MG63 (cell line): ENCODE data around the gene HMBS. TPM values are rescaled to one million over a fixed set of nuclear protein-coding genes. Genes with fewer than 3 reads are reported as not detected.
A peak's percentile ranks its signal among the peaks of the same experiment; 100 is the strongest.
"Not testable (repeated sequence)": the region's sequence is repeated elsewhere in the genome, so short reads cannot be mapped to it uniquely, and the experiment has no call there.

Experiments
- DNase-seq: peaks from one replicate; pipeline ENCODE4 v3.0.0-alpha.2; 2020
- H3K27me3 ChIP-seq: fragments of 250-450 bp; sonication (Bioruptor Pico); 2 replicates; pipeline ENCODE4 v1.5.1; 2020; ENCODE audit warnings: mild to moderate bottlenecking, moderate library complexity
- H3K36me3 ChIP-seq: fragments of 250-450 bp; sonication (Bioruptor Pico); 2 replicates; pipeline ENCODE4 v1.5.1; 2020; ENCODE audit warnings: mild to moderate bottlenecking, moderate library complexity
- H3K4me3 ChIP-seq: fragments of 250-450 bp; sonication (Bioruptor Pico); 2 replicates; pipeline ENCODE4 v1.5.1; 2020; ENCODE audit warnings: mild to moderate bottlenecking, moderate library complexity
- H3K9me3 ChIP-seq: fragments of 250-450 bp; sonication (Bioruptor Pico); 2 replicates; pipeline ENCODE4 v1.5.1; 2020; ENCODE audit warnings: mild to moderate bottlenecking, moderate library complexity
- total RNA-seq: library from RNA; depleted of rRNA; stranded (reverse); fragments of >200 nt; shearing (Covaris generic); gene quantifications from 2 replicates; pipeline ENCODE4 v1.2.3, GENCODE V29; 2014; ENCODE audit warnings: low replicate concordance

Gene HMBS
- total RNA-seq, 1 experiment from 2014 or later, result 54.7 TPM

DNA sequence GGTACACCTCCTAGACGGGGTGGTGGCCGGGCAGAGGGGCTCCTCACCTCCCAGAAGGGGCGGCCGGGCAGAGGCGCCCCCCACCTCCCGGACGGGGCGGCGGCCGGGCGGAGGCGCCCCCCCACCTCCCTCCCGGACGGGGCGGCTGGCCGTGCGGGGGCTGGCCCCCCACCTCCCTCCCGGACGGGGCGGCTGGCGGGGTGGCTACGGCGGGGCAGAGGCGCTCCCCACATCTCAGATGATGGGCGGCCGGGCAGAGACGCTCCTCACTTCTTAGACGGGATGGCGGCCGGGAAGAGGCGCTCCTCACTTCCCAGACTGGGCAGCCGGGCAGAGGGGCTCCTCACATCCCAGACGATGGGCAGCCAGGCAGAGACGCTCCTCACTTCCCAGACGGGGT is 25.6 kb upstream of the HMBS start:
- H3K9me3 ChIP-seq, H3K4me3 ChIP-seq, DNase-seq, H3K27me3 ChIP-seq: not testable (repeated sequence)
- peaks cover 19% of the 10 kb centered on the region for H3K36me3 ChIP-seq

DNA sequence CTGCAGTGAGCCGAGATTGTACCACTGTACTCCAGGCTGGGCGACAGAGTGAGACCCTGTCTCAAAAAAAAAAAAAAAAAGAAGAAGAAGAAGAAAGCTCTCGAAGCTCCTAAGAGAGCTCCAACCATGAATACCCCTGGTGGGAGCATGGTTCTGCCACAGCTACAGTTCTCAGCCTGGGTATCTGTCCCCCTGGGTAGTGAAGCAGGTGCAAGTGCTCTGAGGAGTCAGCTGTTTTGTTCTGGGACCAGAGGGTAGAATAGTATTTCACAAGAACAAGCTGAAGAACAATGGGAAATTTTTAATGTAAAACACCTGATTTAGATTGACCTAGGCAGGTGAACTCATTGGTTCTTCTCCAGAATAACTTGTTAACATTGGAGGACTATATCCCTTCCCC is 23.4 kb upstream of the HMBS start:
- DNase-seq, result no peak
- H3K27me3 ChIP-seq, result no peaks in the 10 kb centered on the region
- H3K36me3 ChIP-seq, result no peaks in the 10 kb centered on the region
- no peaks in the 10 kb centered on the region for H3K9me3 ChIP-seq
- no peak overlapping the region for H3K4me3 ChIP-seq

GRCh38 chr11:119062779-119063178 is 21.9 kb upstream of the HMBS start:
- H3K36me3 ChIP-seq, result no peaks in the 10 kb centered on the region
- DNase-seq, result peak; percentile 38

GRCh38 chr11:119065369-119065768 is 19.3 kb upstream of the HMBS start:
- no peak overlapping the region for H3K4me3 ChIP-seq
- peaks cover 4% of the 10 kb centered on the region for H3K36me3 ChIP-seq
- no peak for DNase-seq
- H3K27me3 ChIP-seq, result no peaks in the 10 kb centered on the region
- H3K9me3 ChIP-seq, result no peaks in the 10 kb centered on the region

More at GRCh38 chr11:119062779-119063178, 21.9 kb upstream of the HMBS start:
- no peaks in the 10 kb centered on the region for H3K27me3 ChIP-seq
- H3K9me3 ChIP-seq, result no peaks in the 10 kb centered on the region
- no peak overlapping the region for H3K4me3 ChIP-seq

- peaks cover 13% of the 10 kb centered on the region for H3K36me3 ChIP-seq
- H3K9me3 ChIP-seq, result no peaks in the 10 kb centered on the region
- H3K4me3 ChIP-seq, result peak within 1 kb of the TSS; percentile 96
- no peaks in the 10 kb centered on the region for H3K27me3 ChIP-seq
- DNase-seq, result peak; percentile 98
These were observed 17.1 kb upstream of the HMBS start, which contains the start of gene VPS11 for GRCh38 chr11:119067371-119068222. TSS of gene VPS11 (plus strand) at chr11:119067818. CDS start at chr11:119067824, 6 bp downstream.

DNA sequence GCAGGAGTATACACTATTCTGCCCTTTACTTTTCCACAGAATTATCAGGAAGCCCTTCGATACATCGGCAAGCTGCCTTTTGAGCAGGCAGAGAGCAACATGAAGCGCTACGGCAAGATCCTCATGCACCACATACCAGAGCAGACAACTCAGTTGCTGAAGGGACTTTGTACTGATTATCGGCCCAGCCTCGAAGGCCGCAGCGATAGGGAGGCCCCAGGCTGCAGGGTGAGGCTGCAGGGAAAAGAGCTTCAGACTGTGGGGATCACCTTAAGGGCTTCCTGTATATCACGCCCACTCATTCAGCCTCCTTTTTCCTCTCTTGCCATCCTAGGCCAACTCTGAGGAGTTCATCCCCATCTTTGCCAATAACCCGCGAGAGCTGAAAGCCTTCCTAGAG is 6.8 kb upstream of the HMBS start:
- Histone ChIP-seq H3K9me3 (no peaks in the 10 kb centered on the region), H3K36me3 (peaks cover 47% of the 10 kb centered on the region), H3K27me3 (no peaks in the 10 kb centered on the region), H3K4me3 (no peak overlapping the region)
- DNase-seq, result no peak

DNA sequence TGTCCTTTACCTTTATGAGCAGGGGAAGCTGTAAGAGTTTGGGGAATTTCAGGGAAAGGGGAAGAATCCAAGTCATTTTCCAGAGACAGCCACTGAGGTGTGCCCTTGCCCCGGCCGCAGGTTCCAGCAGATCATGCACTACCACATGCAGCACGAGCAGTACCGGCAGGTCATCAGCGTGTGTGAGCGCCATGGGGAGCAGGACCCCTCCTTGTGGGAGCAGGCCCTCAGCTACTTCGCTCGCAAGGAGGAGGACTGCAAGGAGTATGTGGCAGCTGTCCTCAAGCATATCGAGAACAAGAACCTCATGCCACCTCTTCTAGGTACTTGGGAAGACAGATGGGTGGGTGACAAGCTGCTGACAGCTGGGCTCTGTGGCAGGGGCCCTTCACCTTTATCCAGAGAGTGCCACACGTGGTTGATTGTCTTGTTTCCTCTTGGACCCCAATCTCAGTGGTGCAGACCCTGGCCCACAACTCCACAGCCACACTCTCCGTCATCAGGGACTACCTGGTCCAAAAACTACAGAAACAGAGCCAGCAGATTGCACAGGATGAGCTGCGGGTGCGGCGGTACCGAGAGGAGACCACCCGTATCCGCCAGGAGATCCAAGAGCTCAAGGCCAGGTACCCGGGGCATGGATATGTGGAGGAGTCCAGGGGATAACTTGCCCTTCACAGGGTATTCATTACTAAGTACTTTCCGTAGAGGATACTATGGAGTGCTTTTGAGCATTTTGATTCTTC is 5.8 kb upstream of the HMBS start:
- no peak for DNase-seq
- Histone ChIP-seq H3K36me3 (peaks cover 37% of the 10 kb centered on the region), H3K4me3 (no peak overlapping the region), H3K27me3 (no peaks in the 10 kb centered on the region), H3K9me3 (no peaks in the 10 kb centered on the region)

GRCh38 chr11:119081682-119082260 is 2.9 kb upstream of the HMBS start:
- DNase-seq, result no peak
- H3K9me3 ChIP-seq, result no peaks in the 10 kb centered on the region
- H3K4me3 ChIP-seq, result no peak overlapping the region
- peaks cover 25% of the 10 kb centered on the region for H3K36me3 ChIP-seq
- no peaks in the 10 kb centered on the region for H3K27me3 ChIP-seq

GRCh38 chr11:119085437-119085847 is 761 bp downstream of the HMBS start:
- H3K27me3 ChIP-seq, result no peaks in the 10 kb centered on the region
- no peak for DNase-seq
- H3K9me3 ChIP-seq, result no peaks in the 10 kb centered on the region
- peaks cover 10% of the 10 kb centered on the region for H3K36me3 ChIP-seq
- peak overlapping the region; percentile 89 for H3K4me3 ChIP-seq

DNA sequence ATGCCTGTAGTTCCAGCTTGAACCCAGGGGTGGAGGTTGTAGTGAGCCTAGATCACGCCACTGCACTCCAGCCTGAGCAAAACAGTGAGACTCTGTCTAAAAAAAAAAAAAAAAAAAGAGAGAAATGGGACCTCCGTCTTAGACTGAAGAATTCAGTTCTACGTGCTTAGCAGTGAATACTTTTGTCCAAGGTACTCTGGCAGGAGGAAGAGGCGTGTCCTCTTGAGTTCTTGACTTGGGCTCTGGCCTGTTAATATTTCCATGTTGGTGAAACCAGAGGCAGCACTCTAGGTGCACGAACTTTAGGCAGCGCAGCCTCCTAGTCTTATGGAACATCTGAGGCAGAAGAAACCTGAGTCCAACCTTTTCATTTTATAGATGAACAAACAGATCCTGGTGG is 2.4 kb downstream of the HMBS start:
- no peak for DNase-seq
- no peaks in the 10 kb centered on the region for H3K27me3 ChIP-seq
- no peak overlapping the region for H3K4me3 ChIP-seq
- H3K9me3 ChIP-seq, result no peaks in the 10 kb centered on the region
- H3K36me3 ChIP-seq, result peaks cover 12% of the 10 kb centered on the region

- H3K27me3 ChIP-seq, result no peaks in the 10 kb centered on the region
- peaks cover 19% of the 10 kb centered on the region for H3K36me3 ChIP-seq
- no peak for DNase-seq
- no peaks in the 10 kb centered on the region for H3K9me3 ChIP-seq
- no peak overlapping the region for H3K4me3 ChIP-seq
These were observed 3.1 kb downstream of the HMBS start for GRCh38 chr11:119087747-119088241.

DNA sequence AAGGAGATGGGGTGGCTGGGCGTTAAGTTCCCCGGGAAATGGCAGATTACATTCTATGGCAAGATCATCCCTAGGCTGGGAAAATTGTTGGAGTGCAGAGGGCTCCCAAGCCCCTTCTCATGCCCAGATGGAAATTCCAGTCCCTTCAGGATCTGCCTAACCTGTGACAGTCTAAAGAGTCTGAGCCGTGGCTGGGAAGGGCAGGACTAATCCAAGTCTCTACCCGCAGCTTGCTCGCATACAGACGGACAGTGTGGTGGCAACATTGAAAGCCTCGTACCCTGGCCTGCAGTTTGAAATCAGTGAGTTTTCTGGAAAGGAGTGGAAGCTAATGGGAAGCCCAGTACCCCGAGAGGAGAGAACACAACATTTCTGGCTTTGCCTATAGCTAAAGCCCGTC is 3.7 kb downstream of the HMBS start:
- H3K9me3 ChIP-seq, result no peaks in the 10 kb centered on the region
- H3K27me3 ChIP-seq, result no peaks in the 10 kb centered on the region
- peaks cover 25% of the 10 kb centered on the region for H3K36me3 ChIP-seq
- no peak for DNase-seq
- H3K4me3 ChIP-seq, result no peak overlapping the region

GRCh38 chr11:119089319-119089718 is 4.6 kb downstream of the HMBS start:
- H3K4me3 ChIP-seq, result no peak overlapping the region
- no peaks in the 10 kb centered on the region for H3K9me3 ChIP-seq
- no peak for DNase-seq
- peaks cover 34% of the 10 kb centered on the region for H3K36me3 ChIP-seq
- no peaks in the 10 kb centered on the region for H3K27me3 ChIP-seq

- H3K9me3 ChIP-seq, result no peaks in the 10 kb centered on the region
- no peak overlapping the region for H3K4me3 ChIP-seq
- H3K36me3 ChIP-seq, result peaks cover 43% of the 10 kb centered on the region
- no peaks in the 10 kb centered on the region for H3K27me3 ChIP-seq
- DNase-seq, result no peak
These were observed 6.5 kb downstream of the HMBS start for GRCh38 chr11:119091178-119091577.

- Histone ChIP-seq H3K27me3 (no peaks in the 10 kb centered on the region), H3K9me3 (no peaks in the 10 kb centered on the region), H3K36me3 (peaks cover 54% of the 10 kb centered on the region), H3K4me3 (peak overlapping the region; percentile 79)
- DNase-seq, result no peak
These were observed 7.5 kb downstream of the HMBS start for GRCh38 chr11:119091966-119092879.
